CD4-positive, alpha-beta T cell treated with Interleukin-10 for 1 hour (primary cell): ENCODE measurements around the gene NTRK2.
"Not testable (repeated sequence)": the region's sequence is repeated elsewhere in the genome, so short reads cannot be mapped to it uniquely, and the experiment has no call there.

Experiments used
- DNase-seq: peaks from one replicate; pipeline ENCODE4 v3.0.0-alpha.2; 2020

Gene NTRK2

DNA sequence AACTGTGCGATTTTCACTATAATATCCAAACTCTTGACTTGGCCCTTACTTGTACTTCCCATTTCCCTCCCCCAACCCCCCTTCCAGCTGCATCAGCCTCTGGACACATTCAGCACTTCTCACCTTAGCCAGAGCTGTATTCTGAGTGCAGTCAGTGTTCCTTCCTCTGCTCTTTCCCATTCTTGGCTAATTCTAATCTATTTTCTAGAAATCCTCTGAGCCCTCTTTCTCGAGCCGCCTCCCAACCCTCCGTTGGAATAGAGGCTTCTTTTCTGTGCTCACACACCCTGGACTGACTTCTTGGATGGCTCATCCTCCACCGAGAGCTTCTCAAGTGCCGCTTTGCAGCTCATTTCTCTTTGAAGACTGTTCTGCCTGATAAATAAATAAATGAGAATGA, 188.8 kb downstream of the NTRK2 start:
- DNase-seq = no peak

DNA sequence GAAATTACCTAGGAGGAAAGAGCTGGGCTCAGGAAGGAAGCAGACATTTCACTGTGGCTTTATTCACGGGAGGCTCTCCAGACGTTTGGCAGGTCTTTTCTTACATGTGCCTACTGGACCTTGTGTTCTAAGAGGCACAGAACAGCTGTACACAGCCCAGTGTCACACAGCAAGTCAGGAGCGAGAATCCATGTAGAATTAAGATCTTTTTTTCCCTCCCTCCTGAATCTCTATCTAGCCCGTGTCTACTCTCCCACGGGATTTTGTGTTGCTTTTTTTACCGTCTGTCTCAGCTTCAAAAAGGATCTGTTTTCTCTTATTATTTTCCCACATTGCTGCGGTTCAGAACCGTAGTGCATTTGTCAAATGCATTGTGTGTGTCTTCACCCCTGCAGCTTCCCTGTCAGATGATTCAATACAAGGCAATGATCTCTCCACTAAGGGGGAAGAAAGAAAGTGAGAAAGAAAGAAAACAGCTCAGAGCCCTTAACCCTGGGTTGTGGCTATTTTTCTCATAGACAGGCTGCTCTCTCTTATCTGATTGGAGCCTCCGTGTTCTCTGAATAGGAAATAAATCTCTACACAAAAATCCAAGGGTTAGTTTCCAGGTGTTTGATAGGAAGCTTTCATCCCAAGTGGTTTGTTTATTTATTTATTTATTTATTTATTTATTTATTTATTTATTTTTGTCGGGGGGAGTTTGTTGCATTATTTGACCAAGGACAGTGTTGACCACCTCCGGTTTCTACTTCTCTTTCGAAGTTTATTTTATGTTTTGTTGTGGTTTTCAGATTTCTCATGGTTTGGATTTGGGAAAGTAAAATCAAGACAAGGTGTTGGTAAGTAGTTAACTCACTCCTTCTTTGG, 191.0 kb downstream of the NTRK2 start:
- DNase-seq = no peak

DNA sequence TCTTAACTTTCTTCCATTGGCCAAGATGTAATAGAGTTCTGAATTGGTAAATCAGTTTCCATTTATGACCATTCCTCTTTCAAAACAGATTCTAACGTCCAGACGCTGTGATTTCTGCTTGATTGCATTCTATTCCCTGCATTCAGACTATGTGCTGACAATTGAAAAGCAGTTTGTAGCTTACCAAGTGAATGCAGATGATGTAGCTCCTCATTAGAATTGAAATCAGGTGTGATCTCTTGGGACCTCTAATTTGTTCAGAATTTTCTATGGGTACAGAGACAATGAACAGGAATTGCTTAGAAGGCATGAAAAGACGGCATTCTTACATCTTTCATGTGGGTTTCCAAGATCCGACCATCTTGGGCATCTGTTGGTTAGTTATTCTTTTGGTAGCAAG, 191.9 kb downstream of the NTRK2 start:
- no peak for DNase-seq

DNA sequence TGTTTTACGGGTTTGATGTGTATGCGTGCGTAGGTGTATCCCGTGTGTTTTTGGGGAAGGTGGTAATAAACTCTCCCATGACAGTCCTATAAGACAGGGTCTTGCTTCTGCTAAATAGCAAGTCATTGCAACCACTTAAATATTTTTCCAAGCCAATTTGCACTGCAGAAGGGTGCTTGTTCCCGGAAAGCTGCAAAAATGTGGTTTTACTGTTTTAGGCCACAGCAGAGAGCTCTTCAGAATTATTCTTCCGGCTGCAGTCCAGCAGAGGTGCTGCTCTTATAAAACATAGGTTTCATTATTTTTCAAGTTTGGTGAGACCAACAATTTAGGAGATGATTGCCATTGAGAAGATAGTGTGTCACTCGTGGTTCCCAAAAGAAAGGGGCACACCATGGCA, 192.8 kb downstream of the NTRK2 start:
- DNase-seq = no peak

DNA sequence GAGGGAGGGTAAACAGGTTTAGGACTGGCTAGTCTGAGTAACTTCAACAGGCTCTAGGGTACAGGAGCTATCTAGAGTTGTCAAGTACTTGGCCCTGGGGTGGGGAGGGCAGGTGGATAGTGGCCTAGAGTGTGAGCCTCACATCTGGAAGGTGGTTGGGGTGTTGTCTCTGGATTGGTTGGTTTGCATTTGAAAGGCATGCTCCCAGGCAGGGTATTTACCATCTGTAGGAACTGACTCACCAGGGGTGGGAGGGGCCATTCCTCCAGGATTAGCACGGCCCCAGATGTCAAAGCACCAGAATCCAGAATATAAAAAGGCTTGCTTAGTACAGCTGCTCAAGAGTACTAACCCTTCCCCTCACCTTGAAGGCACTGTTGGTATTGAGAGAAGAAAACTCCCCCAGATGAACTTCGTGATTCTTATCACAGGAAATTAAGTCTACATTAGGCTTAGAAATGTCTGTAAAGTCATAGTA, 193.3 kb downstream of the NTRK2 start:
- no peak for DNase-seq

DNA sequence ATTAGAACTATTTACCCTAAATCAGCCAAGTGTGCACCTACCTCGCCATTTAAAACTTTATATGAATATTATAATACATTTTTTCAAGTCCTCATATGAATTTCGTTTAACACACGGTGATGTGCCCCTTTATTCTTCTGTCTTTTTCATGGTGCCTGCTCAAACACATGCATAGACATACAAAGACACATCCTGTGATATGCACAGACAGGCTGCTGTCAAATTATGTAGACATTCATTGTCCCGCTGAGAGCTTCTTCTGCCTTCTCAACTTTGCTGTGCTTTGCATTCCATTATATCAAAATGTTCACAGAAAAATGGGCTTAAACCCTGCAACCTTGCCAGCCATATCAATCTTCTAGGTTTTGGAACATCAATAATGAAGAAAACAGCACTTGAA, 193.8 kb downstream of the NTRK2 start:
- no peak for DNase-seq

DNA sequence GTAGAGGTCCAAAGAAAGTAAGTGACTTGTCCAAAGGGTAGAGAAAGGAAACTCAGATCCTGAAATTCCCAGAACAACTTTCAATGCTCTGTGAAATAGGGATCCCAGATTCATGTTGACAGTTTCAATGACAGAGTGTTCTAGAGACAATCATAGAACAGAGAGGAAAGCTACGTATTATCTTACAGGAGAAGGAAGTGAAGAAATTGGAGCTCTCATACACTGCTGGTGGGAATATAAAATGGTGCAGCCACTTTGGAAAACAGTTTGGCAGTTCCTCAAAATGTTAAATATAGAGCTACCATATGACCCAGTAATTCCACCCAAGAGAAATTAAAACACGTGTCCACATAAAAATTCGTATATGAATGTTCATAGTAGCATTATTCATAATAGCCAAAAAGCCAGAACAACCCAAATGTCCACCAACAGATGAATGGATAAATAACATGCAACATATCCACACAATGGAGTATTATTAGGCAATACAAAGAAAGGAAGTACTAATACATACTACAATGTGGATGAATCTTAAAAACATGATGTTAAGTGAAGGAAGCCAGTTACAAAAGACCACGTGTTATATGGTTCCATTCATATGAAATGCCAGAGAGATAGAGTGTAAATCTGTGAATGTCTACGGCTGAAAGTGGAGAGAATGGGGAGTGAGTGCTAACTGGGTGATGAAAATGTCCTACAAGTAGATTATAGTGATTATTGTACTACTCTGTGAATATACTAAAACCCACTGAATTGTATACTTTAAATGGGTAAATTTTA, 197.1 kb downstream of the NTRK2 start:
- DNase-seq = no peak

DNA sequence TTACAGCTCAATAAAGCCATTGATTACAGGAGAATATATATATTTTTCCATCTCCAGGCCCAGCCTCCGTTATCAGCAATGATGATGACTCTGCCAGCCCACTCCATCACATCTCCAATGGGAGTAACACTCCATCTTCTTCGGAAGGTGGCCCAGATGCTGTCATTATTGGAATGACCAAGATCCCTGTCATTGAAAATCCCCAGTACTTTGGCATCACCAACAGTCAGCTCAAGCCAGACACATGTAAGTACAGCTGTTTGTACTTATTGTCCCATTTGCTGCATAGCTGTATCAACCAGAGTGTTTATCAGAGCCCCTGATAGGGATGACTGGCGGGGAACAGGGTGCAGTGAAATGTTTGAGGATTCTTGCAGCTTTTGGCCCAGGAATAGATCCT, 197.7 kb downstream of the NTRK2 start:
- DNase-seq = no peak

DNA sequence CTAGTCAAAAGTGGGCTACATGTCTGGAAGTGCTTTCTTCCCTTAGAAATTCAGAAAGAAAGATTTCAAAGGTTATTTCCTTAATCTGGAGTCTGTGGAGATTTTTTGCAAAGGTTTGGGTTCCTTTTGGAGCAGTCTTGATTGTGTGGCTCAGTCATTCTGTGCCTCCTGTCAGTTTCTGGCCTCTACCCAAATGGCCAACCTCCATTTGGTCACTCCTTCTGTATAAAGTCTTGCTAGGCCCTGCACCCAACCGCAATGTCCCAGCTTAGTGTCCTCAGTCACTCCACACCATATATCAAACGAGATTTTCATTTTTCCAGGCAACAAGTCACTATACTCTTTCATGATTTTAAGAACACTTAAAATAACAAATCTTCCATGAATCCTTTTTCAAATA, 199.6 kb downstream of the NTRK2 start:
- DNase-seq = no peak

DNA sequence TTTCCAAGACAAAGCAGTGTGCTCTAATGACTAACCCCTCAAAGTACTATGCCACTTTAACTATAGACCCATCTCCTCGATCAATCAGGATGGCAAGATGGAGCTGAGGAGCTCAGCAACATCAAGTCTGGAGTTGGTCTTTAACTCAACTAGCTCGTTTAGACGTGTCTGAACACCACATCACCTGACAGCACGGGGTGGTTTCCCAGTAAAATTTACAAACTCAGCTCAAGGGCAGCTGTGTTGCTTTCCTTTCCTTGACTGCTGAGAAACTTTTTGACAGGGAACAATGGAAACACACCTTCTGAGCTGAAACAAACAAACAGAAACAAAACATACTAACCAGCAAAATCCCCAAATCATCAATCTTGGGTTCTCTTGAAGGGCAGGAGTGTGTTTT, 202.5 kb downstream of the NTRK2 start:
- no peak for DNase-seq

DNA sequence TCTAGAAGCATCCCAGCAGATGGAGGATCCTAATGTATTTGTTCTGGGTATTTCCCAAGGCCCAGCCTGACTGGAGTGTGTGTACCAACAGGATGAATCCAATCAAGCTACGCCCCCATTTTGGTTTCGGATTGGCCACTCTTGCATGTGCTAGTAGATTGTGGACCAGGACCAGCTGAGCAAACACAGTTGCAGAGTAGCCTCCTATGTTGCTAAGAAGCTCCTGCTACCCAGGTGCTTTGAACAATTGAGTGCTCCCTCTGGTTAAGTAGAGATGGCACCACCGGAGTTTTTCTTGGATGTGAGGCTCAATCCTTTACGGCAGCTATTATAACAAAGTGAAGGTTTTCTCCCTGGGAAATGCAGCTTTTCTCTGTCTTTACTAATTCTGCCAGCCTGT, 204.5 kb downstream of the NTRK2 start:
- DNase-seq = no peak

DNA sequence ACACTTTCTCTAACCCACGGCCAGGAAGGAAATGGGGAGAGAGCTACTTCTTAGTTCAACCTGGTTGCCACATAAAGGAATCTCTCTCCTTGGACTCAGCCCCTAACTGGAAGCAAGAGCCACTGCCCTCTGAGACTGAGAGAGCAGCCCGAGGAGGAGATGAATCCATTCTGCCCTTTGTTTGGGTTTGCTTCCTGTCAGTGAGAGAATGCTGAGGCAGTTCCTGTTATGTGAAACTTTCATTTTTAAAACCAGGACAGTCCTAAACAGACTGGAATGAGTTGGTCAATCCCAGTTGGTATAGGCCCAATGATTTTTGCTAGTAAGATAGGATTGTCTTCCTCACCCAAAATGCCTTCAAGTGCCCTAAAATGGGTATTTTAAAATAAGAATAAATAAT, 205.1 kb downstream of the NTRK2 start:
- DNase-seq = peak; percentile 1

DNA sequence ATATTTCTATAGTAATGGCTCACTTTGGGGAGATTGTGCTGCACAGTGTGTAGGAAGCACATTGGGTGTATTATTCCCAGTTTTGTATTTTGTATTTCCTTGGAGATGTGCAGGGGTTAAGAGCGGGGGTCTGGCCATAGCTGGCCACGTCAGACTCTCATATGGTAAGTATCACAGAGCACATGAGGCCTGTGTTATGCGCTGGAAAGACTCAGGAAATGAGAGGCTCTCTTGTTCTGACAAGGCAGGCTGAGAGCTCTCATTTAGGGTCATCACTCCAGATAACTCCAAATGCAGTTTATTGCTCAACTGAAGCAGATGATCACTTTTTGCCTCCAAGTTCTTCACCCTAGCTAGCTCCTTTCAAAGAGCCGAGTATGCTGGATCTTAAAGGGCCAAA, 205.7 kb downstream of the NTRK2 start:
- DNase-seq = no peak

DNA sequence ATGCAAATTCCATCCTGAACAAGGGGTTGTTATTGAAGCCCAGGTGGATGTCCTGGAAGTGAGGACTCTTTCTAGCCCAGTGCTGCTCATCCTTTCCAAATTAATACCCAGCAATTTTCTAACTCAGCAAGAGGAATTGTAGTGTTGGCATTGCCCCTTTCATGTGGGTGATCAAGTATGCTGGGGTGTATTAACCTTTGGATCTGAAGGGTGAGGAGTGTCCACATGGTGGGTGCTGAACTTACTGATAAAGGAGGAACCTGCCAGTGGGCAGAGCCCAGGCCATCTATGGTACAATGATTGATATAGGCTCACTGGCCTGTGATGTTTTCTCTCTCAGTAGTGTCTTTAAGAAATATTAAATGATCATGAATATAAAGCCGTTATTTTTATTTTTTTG, 210.1 kb downstream of the NTRK2 start:
- no peak for DNase-seq

DNA sequence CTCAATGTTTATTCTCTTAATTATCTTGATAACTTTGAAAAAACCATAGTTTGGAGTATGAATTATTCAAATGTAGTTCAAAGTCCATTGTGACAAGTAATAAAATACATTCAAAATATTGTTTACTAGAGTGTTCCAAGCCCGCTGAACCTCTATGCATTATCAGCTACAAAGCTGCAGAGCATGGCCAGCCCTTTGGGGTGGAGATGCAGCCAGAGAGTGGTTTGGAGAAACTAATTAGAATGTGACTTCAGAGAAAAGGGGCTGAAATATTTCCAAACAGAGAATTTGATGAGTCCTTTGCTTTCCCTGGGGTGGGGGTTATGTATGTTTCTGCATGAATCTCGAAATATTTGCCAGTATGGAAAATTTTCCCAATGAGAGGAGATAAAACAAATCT, 211.3 kb downstream of the NTRK2 start:
- DNase-seq = no peak

DNA sequence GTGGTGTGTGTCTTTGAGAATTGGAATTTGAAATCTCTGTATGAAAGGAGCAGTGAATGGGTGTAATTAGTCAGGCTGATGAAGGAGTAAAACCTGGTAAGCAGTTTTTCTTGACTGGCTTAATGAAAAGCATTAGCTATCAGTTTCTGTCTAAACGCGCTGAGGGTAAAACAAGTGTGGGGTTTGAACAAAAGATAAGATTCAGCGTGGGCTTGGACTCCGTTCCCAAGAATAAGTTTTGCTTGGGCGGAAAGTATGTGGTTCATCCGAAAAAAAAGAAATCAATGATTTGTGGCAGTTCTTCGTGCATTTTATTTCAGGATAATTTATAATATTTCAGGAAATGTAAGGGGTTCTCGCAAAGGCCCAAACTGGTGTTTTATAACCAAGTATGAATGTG, 217.3 kb downstream of the NTRK2 start:
- DNase-seq = no peak

DNA sequence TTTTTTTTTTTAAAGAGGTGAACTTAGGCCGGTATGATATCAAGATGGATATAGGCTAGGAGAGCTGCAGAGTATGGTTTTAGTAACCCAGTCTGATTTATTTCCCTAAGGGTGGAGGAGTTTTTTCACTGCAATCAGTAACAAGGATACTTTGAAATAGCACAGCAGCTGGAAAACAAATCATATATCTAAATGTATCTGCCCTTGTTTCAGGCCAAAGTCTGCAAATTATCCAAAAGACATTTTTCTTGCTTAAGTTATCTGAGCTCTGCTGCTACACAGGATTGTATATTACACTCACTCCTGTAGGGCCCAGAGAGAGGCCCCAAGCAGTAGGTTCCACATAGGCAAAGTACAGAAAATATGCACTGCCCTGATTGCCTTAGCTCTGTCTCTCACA, 222.4 kb downstream of the NTRK2 start:
- no peak for DNase-seq

DNA sequence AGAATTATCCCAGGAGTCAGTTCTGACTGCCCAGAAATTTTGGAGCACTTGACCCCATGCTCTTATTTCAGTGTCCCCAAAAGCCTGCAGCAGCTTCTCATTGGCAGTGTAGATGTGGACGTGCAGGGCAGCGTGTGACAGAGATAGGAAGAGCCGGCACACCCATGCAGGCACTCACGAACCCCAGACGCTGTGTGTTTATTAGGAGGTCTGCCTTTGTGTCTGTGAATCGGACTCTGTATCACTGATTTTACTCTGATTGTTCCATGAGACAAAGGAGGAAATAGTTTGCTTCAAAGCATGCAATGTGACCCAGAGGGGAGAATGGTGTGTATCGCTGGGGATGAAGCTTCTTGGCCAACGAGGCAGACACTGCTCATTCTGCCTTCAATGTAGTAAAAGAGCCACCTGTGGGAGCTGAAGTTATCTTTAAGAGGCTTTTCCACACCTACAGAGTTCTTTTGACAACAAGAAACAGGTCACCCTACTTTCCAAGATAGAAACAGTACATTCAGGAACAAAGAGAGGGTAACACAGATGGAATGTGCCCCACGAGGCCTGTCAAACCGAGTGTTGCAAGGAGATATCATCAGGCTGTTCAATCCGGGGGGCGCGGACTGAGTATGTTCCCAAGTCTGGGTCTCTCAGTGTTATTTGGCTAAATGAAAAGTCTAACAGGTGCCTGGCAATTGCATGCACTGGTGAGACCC, 224.0 kb downstream of the NTRK2 start:
- DNase-seq = no peak

DNA sequence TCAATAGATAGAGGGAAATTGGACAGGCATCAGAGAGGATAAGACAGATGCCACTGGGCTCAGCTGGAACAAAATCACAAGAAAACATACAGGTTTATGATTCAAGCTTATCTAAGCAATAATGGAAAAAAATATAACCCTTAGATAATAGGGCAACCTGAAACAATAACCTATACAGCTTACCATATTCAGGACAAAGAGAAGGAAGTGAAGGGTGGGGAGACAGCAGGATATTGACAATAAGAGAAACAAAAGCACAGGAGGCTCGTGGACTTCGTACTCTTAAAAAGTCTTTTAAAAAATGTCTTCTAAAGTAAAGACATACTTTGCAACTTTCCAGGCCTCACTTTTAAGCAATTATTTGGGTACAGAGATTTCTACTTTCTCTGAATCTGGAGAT, 225.3 kb downstream of the NTRK2 start:
- DNase-seq = no peak

DNA sequence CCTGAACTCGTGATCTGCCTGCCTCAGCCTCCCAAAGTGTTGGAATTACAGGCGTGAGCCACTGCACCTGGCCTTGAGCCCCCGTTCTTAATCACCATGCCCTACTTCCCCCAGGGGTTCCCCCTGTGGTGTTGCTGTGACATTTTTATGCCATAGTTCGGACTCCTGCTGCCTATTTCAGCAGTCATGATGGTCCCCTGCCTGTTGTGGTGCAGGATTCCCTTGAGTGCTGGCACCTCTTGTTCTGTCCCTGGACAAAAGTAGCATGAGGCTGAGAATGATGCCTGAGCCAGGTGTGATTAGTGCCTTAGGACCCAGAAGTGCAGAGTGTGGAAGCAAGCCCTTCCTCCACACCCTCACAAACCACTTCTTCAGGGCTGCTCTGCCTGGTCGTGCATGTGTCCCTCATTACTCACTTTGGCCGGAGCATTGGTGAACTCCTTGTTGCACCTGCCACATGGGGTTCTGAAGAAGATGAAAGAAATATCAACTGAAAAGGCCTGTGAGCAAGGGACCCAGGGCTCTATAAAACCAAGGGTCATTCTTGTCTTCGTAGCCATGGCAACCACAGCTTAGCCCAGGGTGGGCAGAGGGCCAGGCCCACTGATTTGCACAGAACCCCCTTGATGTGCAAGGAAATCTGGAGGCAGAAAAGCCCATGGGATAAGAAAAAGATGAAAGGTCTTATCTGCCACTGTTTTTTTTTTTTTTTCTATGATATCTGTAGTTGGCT, 228.0 kb downstream of the NTRK2 start:
- DNase-seq = no peak

DNA sequence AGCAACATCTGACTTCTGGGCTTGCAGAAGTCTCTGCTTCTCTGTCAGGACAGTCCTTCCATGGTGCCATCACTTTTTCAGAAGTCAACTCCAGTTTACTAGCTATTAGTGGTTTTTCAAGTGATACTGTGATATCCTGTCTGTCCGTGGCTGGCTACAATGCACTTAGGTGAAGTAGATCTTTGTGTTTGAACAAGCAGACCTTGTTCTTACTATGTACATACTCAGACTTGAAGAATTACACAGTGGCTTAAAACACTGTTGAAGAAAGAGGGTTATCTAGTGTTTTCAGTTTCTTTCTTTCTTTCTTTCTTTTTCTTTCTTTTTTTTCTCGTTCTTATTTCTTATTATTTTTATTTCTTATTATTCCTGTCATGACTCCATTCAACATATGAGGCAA, 228.7 kb downstream of the NTRK2 start:
- no peak for DNase-seq

DNA sequence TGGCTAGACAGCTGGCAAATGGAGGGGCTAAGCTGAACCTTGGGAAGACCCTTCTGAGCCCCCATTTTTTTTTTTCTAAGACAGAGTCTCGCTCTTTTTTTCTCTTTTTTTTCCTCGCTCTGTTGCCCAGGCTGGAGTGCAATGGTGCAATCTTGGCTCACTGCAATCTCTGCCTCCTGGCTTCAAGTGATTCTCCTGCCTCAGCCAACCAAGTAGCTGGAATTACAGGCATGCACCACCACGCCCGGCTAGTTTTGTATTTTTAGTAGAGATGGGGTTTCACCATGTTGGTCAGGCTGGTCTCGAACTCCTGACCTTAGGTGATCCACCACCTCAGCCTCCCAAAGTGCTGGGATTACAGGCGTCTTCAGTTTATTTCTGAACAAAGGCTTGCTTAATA, 229.1 kb downstream of the NTRK2 start:
- DNase-seq = not testable (repeated sequence)

DNA sequence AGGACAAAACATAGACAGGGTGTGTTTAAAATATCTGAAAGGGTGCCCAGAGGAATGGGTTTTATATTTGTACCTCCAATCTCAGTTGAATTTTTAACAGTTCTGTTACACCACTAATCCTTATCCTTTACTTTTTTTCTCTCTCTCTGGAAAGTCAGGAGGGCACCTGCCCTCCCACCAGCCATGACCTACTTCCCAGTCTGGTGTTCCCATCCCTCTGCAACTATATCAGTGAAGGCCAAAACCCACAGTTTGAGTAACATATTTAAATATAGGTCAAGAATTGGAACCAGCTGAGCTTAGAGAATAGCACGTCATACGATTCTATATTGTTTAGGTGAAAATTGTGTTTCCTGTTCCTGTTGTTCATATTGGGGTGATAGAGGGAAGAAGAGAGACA, 229.8 kb downstream of the NTRK2 start:
- no peak for DNase-seq
